GM20000 (cell line): Measurements from ENCODE around the gene DEFB113.
A peak's percentile ranks its signal among the peaks of the same experiment; 100 is the strongest.

Source experiments
- DNase-seq: peaks from one replicate; pipeline ENCODE4 v3.0.0; 2012; ENCODE audit warnings: low spot score
- CTCF ChIP-seq: IDR thresholded peaks from 2 replicates; pipeline ENCODE4 v1.5.1; 2012; ENCODE audit warnings: mild to moderate bottlenecking, control low read depth; ENCODE audit errors: extremely low read depth, missing control alignments

DEFB113 gene

GRCh38 chr6:49980898-49981297 lies 11.5 kb upstream of the DEFB113 start:
- no peak for TF ChIP-seq CTCF
- peak; percentile 4 for DNase-seq

GRCh38 chr6:49979584-49979983 lies 10.2 kb upstream of the DEFB113 start:
- DNase-seq: peak; percentile 7
- no peak for TF ChIP-seq CTCF

GRCh38 chr6:49978332-49979226 lies 9.2 kb upstream of the DEFB113 start:
- no peak for TF ChIP-seq CTCF
- peak; percentile 7 for DNase-seq

GRCh38 chr6:49966823-49967222 lies 2.6 kb downstream of the DEFB113 start:
- no peak for TF ChIP-seq CTCF
- DNase-seq: no peak

- no peak for TF ChIP-seq CTCF
- no peak for DNase-seq
Measured at GRCh38 chr6:49966334-49966733, 3.1 kb downstream of the DEFB113 start.

- DNase-seq: no peak
- no peak for TF ChIP-seq CTCF
Measured at GRCh38 chr6:49964064-49964463, 5.4 kb downstream of the DEFB113 start, which contains the start of gene DEFB114. Gene DEFB114, minus strand, starts transcription at chr6:49964164. Its CDS starts 59 bp downstream, at chr6:49964105.

GRCh38 chr6:49958180-49958579 lies 11.2 kb downstream of the DEFB113 start:
- no peak for DNase-seq
- TF ChIP-seq CTCF: no peak
